Neural cell (in vitro differentiated cells): ENCODE results near the gene ALDH3A2.

Experiments used
- EP300 ChIP-seq: fragments of 450-650 bp; conservative IDR thresholded peaks from 2 replicates; pipeline ENCODE4 v1.6.1; 2014; ENCODE audit warnings: antibody characterized with exemption, mild to moderate bottlenecking, moderate library complexity; ENCODE audit not compliant: poor library complexity, severe bottlenecking
- EZH2 ChIP-seq: fragments of 200-600, 300-800 bp; shearing (Covaris generic), sonication (generic); IDR thresholded peaks from 2 replicates; pipeline ENCODE4 v1.6.1; 2014; ENCODE audit warnings: antibody characterized with exemption, low read length, borderline replicate concordance, mild to moderate bottlenecking; ENCODE audit not compliant: insufficient read depth, poor library complexity, severe bottlenecking
- MXI1 ChIP-seq: fragments of 450-650 bp; conservative IDR thresholded peaks from 2 replicates; pipeline ENCODE4 v1.6.1; 2014; ENCODE audit warnings: antibody characterized with exemption, mild to moderate bottlenecking; ENCODE audit not compliant: poor library complexity, severe bottlenecking
- POLR2AphosphoS5 ChIP-seq: IDR thresholded peaks from 2 replicates; pipeline ENCODE4 v1.6.1; 2012
- TF ChIP-seq, protein P1 (sequence below): fragments of 450-650 bp; IDR thresholded peaks from 2 replicates; pipeline ENCODE4 v1.5.1; 2014; ENCODE audit warnings: antibody characterized with exemption, mild to moderate bottlenecking, moderate library complexity; ENCODE audit not compliant: poor library complexity, severe bottlenecking

DNA sequence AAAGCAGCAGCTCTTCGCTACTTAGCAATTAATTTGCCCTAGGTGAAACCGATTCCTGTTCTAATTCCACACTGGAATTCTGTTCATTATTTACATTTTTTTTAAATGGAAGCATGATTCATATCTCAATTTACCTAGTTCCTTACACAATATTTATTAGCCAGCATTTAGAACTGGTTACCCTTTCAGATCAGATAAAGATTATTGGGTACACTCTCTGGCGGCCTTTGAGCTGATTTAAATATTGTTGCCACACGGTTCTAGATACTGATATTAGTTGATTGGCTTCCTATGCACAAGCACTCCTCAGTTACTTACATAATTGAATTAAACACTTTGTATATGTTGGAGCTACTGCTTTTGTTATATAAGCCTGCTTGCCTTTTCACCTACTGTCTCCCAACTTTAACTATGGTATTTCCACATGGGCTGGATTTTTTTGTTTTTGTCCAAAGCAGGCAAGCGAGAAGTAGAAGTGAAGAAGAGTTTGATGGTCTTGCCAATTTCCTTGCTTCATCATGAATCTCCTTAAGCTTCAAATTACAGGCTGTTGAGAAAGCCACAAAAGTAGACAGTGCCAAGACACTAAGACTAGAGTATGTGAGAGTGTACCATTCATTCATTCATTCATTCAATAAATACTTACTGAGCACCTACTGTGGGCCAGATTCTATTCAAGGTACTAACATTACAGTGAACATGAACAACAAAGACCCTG lies 3.9 kb upstream of the ALDH3A2 start:
- TF ChIP-seq EZH2 (no peak), POLR2AphosphoS5 (no peak), MXI1 (no peak), EP300 (no peak)
- TF ChIP-seq, protein P1, sequence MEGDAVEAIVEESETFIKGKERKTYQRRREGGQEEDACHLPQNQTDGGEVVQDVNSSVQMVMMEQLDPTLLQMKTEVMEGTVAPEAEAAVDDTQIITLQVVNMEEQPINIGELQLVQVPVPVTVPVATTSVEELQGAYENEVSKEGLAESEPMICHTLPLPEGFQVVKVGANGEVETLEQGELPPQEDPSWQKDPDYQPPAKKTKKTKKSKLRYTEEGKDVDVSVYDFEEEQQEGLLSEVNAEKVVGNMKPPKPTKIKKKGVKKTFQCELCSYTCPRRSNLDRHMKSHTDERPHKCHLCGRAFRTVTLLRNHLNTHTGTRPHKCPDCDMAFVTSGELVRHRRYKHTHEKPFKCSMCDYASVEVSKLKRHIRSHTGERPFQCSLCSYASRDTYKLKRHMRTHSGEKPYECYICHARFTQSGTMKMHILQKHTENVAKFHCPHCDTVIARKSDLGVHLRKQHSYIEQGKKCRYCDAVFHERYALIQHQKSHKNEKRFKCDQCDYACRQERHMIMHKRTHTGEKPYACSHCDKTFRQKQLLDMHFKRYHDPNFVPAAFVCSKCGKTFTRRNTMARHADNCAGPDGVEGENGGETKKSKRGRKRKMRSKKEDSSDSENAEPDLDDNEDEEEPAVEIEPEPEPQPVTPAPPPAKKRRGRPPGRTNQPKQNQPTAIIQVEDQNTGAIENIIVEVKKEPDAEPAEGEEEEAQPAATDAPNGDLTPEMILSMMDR = no peak
